ENCODE results near the gene GNA15.

The GNA15 gene

DNA sequence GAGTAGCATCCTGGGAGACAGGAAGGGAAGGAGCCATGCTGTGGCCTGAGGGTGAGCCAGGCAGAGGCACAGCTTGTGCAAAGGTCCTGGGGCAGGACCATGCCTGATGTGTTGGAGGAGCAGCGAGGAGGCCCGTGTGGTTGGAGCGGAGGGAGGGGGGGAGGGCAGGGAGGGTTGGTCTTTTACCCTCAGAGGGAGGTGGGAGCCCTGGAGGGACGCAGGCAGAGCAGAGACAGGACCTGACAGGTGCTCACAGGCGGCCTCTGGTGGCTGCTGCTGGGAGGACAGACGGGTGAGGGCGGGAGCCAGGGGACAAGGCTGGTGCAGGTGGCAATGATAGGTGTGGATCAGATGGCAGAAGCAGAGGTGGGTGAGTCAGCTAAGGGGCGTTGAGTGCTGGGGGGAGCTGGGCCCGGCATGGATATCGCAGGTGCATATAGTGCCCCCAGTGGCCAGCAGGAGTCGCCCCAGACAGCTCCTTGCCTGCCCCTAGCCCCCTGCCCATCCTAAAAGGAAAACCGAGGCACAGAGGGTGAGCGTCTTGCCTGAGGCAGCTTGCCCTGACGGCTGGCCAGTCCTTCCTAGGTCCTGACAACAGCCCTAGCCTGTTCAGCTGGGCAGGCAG lies 9.8 kb upstream of the GNA15 start:
- ChIA-PET POLR2A (interaction anchor here (0.8 kb wide), 1 partner anchor 164 kb away, joined by 3 read pairs; no protein-coding TSS in a partner anchor), CTCF (interaction anchor here (0.5 to 2.7 kb wide), 24 partner anchors 10 to 533 kb away, joined by 3 to 17 read pairs (median 4); no protein-coding TSS in a partner anchor)
- Histone ChIP-seq H3K36me3 (ENCODE audit: control insufficient read depth in 2 of 2, insufficient read depth in 1 of 2, low read length in 2 of 2) (peaks cover 0 to 5% of the 10 kb centered on the region in 2 experiments; a peak in 1 of 3 replicates), H3K4me3 (ENCODE audit: low read depth, low read length) (no peak overlapping the region), H3K27ac (ENCODE audit: extremely low read depth, low read depth, low read length) (no peak overlapping the region), H3K4me1 (ENCODE audit: control insufficient read depth, insufficient read depth, low read length) (no peaks in the 10 kb centered on the region), H3K9me3 (ENCODE audit: control insufficient read depth, insufficient read depth, low read depth, low read length) (no peaks in the 10 kb centered on the region)
- TF ChIP-seq ZNF404 (tag by site-specific recombination; IDR thresholded peaks at IDR 0.05): no peak
- TF ChIP-seq ZNF24 (tag by site-specific recombination; IDR thresholded peaks at IDR 0.05): no peak
- TF ChIP-seq, protein P1, sequence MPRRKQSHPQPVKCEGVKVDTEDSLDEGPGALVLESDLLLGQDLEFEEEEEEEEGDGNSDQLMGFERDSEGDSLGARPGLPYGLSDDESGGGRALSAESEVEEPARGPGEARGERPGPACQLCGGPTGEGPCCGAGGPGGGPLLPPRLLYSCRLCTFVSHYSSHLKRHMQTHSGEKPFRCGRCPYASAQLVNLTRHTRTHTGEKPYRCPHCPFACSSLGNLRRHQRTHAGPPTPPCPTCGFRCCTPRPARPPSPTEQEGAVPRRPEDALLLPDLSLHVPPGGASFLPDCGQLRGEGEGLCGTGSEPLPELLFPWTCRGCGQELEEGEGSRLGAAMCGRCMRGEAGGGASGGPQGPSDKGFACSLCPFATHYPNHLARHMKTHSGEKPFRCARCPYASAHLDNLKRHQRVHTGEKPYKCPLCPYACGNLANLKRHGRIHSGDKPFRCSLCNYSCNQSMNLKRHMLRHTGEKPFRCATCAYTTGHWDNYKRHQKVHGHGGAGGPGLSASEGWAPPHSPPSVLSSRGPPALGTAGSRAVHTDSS (tag by site-specific recombination; IDR thresholded peaks at IDR 0.05): no peak
- TF ChIP-seq ZBTB48 (tag by site-specific recombination; IDR thresholded peaks at IDR 0.05): no peak; the same call in 1 of the 2 replicates
- no peak for TF ChIP-seq HOXD13 (CRISPR knock-in tag; IDR thresholded peaks at IDR 0.05; ENCODE audit: borderline replicate concordance)
- no peak for TF ChIP-seq ZNF112 (tag by site-specific recombination; IDR thresholded peaks at IDR 0.05)
- TF ChIP-seq ZNF324 (tag by site-specific recombination; IDR thresholded peaks at IDR 0.05): no peak
- peak; percentile 75 for TF ChIP-seq SCRT2 (tag by site-specific recombination; IDR thresholded peaks at IDR 0.05)
- no peak for TF ChIP-seq ZNF473 (tag by site-specific recombination; IDR thresholded peaks at IDR 0.05)
- no peak for TF ChIP-seq ELK4 (IDR thresholded peaks at IDR 0.05; ENCODE audit: borderline replicate concordance, low read depth, low read length)
- TF ChIP-seq ZNF169 (tag by site-specific recombination; IDR thresholded peaks at IDR 0.05): no peak
- TF ChIP-seq ZNF10 (tag by site-specific recombination; IDR thresholded peaks at IDR 0.05): no peak
- TF ChIP-seq, protein P2, sequence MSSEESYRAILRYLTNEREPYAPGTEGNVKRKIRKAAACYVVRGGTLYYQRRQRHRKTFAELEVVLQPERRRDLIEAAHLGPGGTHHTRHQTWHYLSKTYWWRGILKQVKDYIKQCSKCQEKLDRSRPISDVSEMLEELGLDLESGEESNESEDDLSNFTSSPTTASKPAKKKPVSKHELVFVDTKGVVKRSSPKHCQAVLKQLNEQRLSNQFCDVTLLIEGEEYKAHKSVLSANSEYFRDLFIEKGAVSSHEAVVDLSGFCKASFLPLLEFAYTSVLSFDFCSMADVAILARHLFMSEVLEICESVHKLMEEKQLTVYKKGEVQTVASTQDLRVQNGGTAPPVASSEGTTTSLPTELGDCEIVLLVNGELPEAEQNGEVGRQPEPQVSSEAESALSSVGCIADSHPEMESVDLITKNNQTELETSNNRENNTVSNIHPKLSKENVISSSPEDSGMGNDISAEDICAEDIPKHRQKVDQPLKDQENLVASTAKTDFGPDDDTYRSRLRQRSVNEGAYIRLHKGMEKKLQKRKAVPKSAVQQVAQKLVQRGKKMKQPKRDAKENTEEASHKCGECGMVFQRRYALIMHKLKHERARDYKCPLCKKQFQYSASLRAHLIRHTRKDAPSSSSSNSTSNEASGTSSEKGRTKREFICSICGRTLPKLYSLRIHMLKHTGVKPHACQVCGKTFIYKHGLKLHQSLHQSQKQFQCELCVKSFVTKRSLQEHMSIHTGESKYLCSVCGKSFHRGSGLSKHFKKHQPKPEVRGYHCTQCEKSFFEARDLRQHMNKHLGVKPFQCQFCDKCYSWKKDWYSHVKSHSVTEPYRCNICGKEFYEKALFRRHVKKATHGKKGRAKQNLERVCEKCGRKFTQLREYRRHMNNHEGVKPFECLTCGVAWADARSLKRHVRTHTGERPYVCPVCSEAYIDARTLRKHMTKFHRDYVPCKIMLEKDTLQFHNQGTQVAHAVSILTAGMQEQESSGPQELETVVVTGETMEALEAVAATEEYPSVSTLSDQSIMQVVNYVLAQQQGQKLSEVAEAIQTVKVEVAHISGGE (tag by site-specific recombination; conservative IDR thresholded peaks at IDR 0.05; ENCODE audit: low read depth): no peak
- TF ChIP-seq EGR2 (tag by site-specific recombination; IDR thresholded peaks at IDR 0.05; ENCODE audit: low read depth): peak; percentile 70
- TF ChIP-seq ZEB2 (tag by site-specific recombination; IDR thresholded peaks at IDR 0.05): 0 out of 2 replicates have a peak, but pooled peaks have one; percentile 30
- no peak for TF ChIP-seq GLI2 (tag by site-specific recombination; IDR thresholded peaks at IDR 0.05; ENCODE audit: borderline replicate concordance, low read depth)
- no peak for TF ChIP-seq ZNF114 (tag by site-specific recombination; IDR thresholded peaks at IDR 0.05)
- no peak for TF ChIP-seq ZNF155 (tag by site-specific recombination; IDR thresholded peaks at IDR 0.05)
- TF ChIP-seq, protein P3, sequence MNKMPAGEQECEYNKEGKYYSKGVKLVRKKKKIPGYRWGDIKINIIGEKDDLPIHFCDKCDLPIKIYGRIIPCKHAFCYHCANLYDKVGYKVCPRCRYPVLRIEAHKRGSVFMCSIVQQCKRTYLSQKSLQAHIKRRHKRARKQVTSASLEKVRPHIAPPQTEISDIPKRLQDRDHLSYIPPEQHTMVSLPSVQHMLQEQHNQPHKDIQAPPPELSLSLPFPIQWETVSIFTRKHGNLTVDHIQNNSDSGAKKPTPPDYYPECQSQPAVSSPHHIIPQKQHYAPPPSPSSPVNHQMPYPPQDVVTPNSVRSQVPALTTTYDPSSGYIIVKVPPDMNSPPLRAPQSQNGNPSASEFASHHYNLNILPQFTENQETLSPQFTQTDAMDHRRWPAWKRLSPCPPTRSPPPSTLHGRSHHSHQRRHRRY (tag by site-specific recombination; IDR thresholded peaks at IDR 0.05): no peak
- no peak for TF ChIP-seq ZNF555 (tag by site-specific recombination; conservative IDR thresholded peaks at IDR 0.05)
- 0 out of 2 replicates have a peak, but pooled peaks have one; percentile 5 for TF ChIP-seq SP2 (tag by site-specific recombination; IDR thresholded peaks at IDR 0.05)
- no peak for TF ChIP-seq ZNF302 (tag by site-specific recombination; IDR thresholded peaks at IDR 0.05; ENCODE audit: low read depth)
- TF ChIP-seq ZBTB44 (tag by site-specific recombination; IDR thresholded peaks at IDR 0.05): no peak
- no peak for TF ChIP-seq ZNF140 (tag by site-specific recombination; IDR thresholded peaks at IDR 0.05)
- no peak for TF ChIP-seq ZNF132 (tag by site-specific recombination; IDR thresholded peaks at IDR 0.05; ENCODE audit: borderline replicate concordance)
- TF ChIP-seq MEIS1 (CRISPR knock-in tag; IDR thresholded peaks at IDR 0.05; ENCODE audit: borderline replicate concordance): no peak
- TF ChIP-seq ZNF623 (tag by site-specific recombination; IDR thresholded peaks at IDR 0.05): peak; percentile 98
- peak; percentile 88 for TF ChIP-seq SCRT1 (tag by site-specific recombination; IDR thresholded peaks at IDR 0.05; ENCODE audit: borderline replicate concordance)
- TF ChIP-seq KLF16 (tag by site-specific recombination; IDR thresholded peaks at IDR 0.05): peak; percentile 64; the same call in 1 of the 2 replicates
